ENCODE results near the gene GAB1. TPM values are rescaled to one million over a fixed set of nuclear protein-coding genes. Genes with fewer than 3 reads are reported as not detected.

Gene GAB1
- total and polyA plus RNA-seq, 5 donors from 2014 or later, result 1.2 TPM; not detected in 4

DNA sequence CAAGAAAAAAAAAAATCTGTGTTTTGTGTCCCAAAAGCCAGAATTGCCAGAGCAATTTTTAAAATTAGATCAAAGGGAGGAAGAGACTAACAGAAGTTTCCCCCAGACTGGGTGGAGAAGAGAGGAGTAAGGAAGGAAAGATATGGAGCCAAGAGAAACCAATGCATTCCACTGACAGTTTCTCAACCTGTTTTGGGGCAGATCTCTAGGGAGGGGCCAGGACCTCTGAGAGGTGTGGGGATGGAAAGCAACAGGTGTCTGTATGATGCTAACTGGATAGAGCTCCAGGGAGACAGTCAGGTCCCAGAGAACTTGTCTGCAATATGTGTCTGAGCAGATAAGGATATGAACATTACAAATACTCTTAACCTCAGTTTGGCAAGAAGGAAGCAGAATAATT, 22.7 kb upstream of the GAB1 start:
- Histone ChIP-seq H3K4me3 (ENCODE audit: low read depth, low read length) (no peak overlapping the region), H3K36me3 (ENCODE audit: control insufficient read depth, insufficient read depth, low read length) (no peaks in the 10 kb centered on the region), H3K27me3 (ENCODE audit: control insufficient read depth, insufficient read depth, low read length) (peaks cover 5% of the 10 kb centered on the region), H3K9me3 (ENCODE audit: control insufficient read depth in 2 of 2, low read length in 2 of 2) (no peaks in the 10 kb centered on the region), H3K4me1 (ENCODE audit: control insufficient read depth, insufficient read depth, low read length, poor library complexity, severe bottlenecking) (no peaks in the 10 kb centered on the region), H3K27ac (ENCODE audit: insufficient read depth, low read length, poor library complexity, severe bottlenecking) (no peak overlapping the region)
- no peaks in the 10 kb centered on the region for H3K4me1 Mint-ChIP-seq
- H3K27me3 Mint-ChIP-seq, result peaks cover 18% of the 10 kb centered on the region
- peaks cover 0 to 1% (median 0%) of the 10 kb centered on the region in 7 donors for H3K9me3 Mint-ChIP-seq
- no peak overlapping the region for H3K27ac Mint-ChIP-seq
- DNase-seq (no peak), ATAC-seq (ENCODE audit: low read depth in 2 of 2) (no peak)
- H3K4me3 Mint-ChIP-seq, result no peak overlapping the region
- no peaks in the 10 kb centered on the region for H3K36me3 Mint-ChIP-seq

DNA sequence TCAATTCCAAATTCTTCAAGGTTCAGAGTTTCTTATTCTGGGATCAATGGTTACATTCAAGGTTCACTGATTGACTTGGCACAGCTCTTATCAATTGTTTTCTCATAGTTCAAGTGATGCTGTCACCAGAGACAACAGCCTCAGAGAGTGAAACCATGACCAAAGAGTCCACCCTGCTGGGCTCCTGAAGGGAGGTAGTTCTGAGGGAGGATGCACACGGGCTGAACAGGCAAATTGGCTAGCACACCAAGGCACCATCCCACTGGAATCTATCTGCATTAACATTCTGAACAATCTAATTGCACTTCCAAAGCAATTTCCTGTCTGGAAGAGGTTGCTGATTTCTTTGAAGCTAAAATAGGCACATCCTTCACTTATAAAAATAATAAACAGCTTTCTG, 16.6 kb upstream of the GAB1 start:
- Mint-ChIP-seq H3K36me3 (no peaks in the 10 kb centered on the region), H3K4me1 (no peaks in the 10 kb centered on the region), H3K4me3 (no peak overlapping the region), H3K27ac (no peak overlapping the region), H3K27me3 (peaks cover 25% of the 10 kb centered on the region), H3K9me3 (peaks cover 0 to 2% (median 0%) of the 10 kb centered on the region in 7 donors)
- Histone ChIP-seq H3K27me3 (ENCODE audit: control insufficient read depth, insufficient read depth, low read length) (no peaks in the 10 kb centered on the region), H3K4me1 (ENCODE audit: control insufficient read depth, insufficient read depth, low read length, poor library complexity, severe bottlenecking) (no peaks in the 10 kb centered on the region), H3K4me3 (ENCODE audit: low read depth, low read length) (no peak overlapping the region), H3K9me3 (ENCODE audit: control insufficient read depth in 2 of 2, low read length in 2 of 2) (no peaks in the 10 kb centered on the region), H3K27ac (ENCODE audit: insufficient read depth, low read length, poor library complexity, severe bottlenecking) (no peak overlapping the region), H3K36me3 (ENCODE audit: control insufficient read depth, insufficient read depth, low read length) (no peaks in the 10 kb centered on the region)
- ATAC-seq (ENCODE audit: low read depth in 2 of 2) (no peak), DNase-seq (no peak)

DNA sequence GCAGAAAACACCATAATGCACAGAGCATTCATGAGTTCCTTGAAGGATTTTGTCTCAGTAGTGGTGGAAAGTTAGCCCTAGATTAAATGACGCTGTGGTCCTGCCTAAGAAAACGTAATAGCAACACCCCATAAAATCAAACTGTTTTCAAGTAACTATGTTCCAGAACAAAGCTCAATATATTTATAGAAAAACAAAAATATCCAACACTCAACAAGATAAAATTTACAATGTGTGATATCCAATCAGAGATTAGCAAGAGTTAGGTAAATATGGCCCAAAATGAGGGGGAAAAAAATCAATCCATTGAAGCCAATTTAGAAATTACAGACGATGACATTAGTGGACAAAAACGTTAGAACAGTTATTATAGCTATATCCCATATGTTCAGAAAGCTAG, 9.9 kb upstream of the GAB1 start:
- Histone ChIP-seq H3K4me1 (ENCODE audit: control insufficient read depth, insufficient read depth, low read length, poor library complexity, severe bottlenecking) (no peaks in the 10 kb centered on the region), H3K4me3 (ENCODE audit: low read depth, low read length) (no peak overlapping the region), H3K27me3 (ENCODE audit: control insufficient read depth, insufficient read depth, low read length) (no peaks in the 10 kb centered on the region), H3K9me3 (ENCODE audit: control insufficient read depth in 2 of 2, low read length in 2 of 2) (no peaks in the 10 kb centered on the region), H3K36me3 (ENCODE audit: control insufficient read depth, insufficient read depth, low read length) (no peaks in the 10 kb centered on the region), H3K27ac (ENCODE audit: insufficient read depth, low read length, poor library complexity, severe bottlenecking) (no peak overlapping the region)
- ATAC-seq (ENCODE audit: low read depth in 2 of 2) (no peak), DNase-seq (no peak)
- peaks cover 13% of the 10 kb centered on the region for H3K27me3 Mint-ChIP-seq
- no peaks in the 10 kb centered on the region for H3K36me3 Mint-ChIP-seq
- no peaks in the 10 kb centered on the region for H3K4me1 Mint-ChIP-seq
- no peak overlapping the region for H3K27ac Mint-ChIP-seq
- H3K9me3 Mint-ChIP-seq, result peaks cover 0 to 2% (median 0%) of the 10 kb centered on the region in 7 donors
- no peak overlapping the region for H3K4me3 Mint-ChIP-seq

DNA sequence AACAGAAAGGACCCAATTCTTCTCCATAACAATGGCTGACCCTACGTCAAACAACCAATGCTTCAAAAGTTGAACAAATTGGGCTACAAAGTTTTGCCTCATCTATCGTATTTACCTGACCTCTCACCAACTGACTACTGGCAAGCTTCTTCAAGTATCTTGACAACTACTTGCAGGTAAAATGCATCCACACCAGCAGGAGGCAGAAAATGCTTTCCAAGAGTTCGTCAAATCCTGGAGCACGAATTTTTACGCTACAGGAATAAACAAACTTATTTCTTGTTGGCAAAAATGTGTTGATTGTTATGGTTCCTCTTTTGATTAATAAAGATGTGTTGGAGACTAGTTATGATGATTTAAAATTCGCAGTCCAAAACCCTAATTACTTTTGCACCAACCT, 6.7 kb upstream of the GAB1 start:
- Mint-ChIP-seq H3K27me3 (peaks cover 23% of the 10 kb centered on the region), H3K36me3 (peaks cover 4% of the 10 kb centered on the region), H3K27ac (no peak overlapping the region), H3K4me1 (no peaks in the 10 kb centered on the region), H3K4me3 (no peak overlapping the region), H3K9me3 (peaks cover 0 to 3% (median 0%) of the 10 kb centered on the region in 7 donors)
- Histone ChIP-seq H3K36me3 (ENCODE audit: control insufficient read depth, insufficient read depth, low read length) (no peaks in the 10 kb centered on the region), H3K27me3 (ENCODE audit: control insufficient read depth, insufficient read depth, low read length) (peaks cover 6% of the 10 kb centered on the region), H3K4me3 (ENCODE audit: low read depth, low read length) (no peak overlapping the region), H3K27ac (ENCODE audit: insufficient read depth, low read length, poor library complexity, severe bottlenecking) (no peak overlapping the region), H3K9me3 (ENCODE audit: control insufficient read depth in 2 of 2, low read length in 2 of 2) (no peaks in the 10 kb centered on the region), H3K4me1 (ENCODE audit: control insufficient read depth, insufficient read depth, low read length, poor library complexity, severe bottlenecking) (no peaks in the 10 kb centered on the region)
- DNase-seq (no peak), ATAC-seq (ENCODE audit: low read depth in 2 of 2) (no peak)

DNA sequence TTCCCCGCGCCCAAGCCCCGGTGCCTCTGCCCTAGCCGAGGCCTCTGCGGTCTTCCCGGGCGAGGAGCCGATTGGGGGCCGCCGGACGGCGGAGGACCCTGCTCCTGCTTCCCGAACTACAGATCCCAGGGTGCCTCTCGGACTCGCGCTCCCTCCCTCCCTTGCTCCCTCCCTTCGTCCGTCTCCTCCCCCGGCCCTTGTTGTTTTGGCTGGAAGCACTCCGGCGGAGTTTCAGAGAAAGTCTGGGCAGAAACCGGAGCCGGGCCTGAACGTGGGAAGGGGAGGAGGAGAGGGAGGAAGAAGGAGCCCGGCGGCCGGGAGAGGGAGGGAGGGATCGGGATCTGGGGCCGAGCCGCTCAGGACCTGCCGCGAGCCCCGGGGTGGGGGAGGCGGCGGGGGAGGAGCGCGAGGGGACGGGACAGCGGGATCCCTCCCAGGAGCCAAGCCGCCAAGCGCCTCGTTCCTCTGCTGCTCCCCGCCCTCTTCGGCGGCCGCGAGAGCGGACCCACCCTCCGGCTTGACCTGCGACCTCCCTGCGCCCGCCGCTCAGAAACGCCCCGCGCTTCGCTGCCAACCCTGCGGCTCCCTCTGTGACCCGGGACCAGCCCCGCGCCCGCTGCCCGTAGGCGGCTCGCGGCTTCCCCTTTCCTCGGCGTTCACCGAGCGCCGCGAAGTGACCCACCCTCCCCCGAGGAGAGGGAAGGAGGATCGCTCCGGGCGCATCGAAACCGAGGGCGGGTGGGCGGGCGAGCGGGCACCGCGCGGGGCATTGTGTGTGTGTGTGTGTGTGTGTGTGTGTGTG, 496 bp upstream of the GAB1 start:
- H3K27me3 Mint-ChIP-seq, result peaks cover 62% of the 10 kb centered on the region
- H3K9me3 ChIP-seq (ENCODE audit: control insufficient read depth in 2 of 2, low read length in 2 of 2), result no peaks in the 10 kb centered on the region
- H3K27ac ChIP-seq (ENCODE audit: insufficient read depth, low read length, poor library complexity, severe bottlenecking), result no peak overlapping the region
- H3K27ac Mint-ChIP-seq, result no peak overlapping the region
- peaks cover 0 to 3% (median 0%) of the 10 kb centered on the region in 7 donors for H3K9me3 Mint-ChIP-seq
- H3K36me3 ChIP-seq (ENCODE audit: control insufficient read depth, insufficient read depth, low read length), result no peaks in the 10 kb centered on the region
- peak overlapping the region; percentile 15 to 76 (median 70) for H3K4me3 Mint-ChIP-seq
- peaks cover 4% of the 10 kb centered on the region for H3K36me3 Mint-ChIP-seq
- ATAC-seq (ENCODE audit: low read depth in 2 of 2), result peak; percentile 40 to 42
- DNase-seq, result peak in 1 of 3 donors; percentile 5
- H3K4me1 Mint-ChIP-seq, result peaks cover 0 to 6% (median 4%) of the 10 kb centered on the region in 4 donors
- H3K4me3 ChIP-seq (ENCODE audit: low read depth, low read length), result no peak overlapping the region
- H3K27me3 ChIP-seq (ENCODE audit: control insufficient read depth, insufficient read depth, low read length), result peaks cover 17% of the 10 kb centered on the region
- H3K4me1 ChIP-seq (ENCODE audit: control insufficient read depth, insufficient read depth, low read length, poor library complexity, severe bottlenecking), result peaks cover 21% of the 10 kb centered on the region

DNA sequence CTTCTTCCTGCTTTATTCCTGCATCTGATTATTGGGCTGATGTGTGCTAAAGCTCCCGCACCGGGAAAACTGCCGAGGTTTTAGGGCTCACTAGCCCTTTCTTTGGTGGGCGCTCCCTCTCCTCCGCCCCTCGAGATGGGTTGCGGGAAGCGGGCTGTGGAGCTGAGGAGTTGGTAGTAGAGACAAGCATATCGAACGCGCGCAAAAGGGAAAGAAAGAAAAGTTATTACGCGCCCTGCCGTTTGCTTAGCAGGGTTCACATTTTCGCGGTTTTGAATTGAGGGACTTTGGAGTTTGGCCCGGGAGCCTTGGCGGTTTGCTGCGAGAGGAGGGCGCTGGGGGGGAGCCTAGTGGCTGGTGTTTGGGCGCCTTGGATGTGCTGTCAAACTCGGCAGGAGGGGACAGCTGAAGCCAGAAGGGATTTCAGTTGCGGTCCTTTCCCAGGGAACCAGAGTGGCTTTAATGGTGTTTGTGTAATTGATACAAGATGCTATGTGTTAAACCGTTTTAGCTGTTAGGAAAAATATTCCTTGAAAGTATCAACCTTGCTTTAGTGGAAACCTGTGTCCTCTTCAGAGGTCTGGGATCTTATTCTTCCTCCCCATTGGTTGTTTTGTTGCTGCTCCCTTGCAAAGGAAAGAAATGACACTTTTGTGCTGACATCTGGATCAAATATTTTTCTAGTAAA, 1.1 kb downstream of the GAB1 start:
- H3K9me3 ChIP-seq (ENCODE audit: control insufficient read depth in 2 of 2, low read length in 2 of 2), result no peaks in the 10 kb centered on the region
- Mint-ChIP-seq H3K9me3 (peaks cover 0 to 3% (median 0%) of the 10 kb centered on the region in 7 donors), H3K27me3 (peaks cover 71% of the 10 kb centered on the region), H3K36me3 (peaks cover 4% of the 10 kb centered on the region), H3K4me1 (peaks cover 0 to 6% (median 4%) of the 10 kb centered on the region in 4 donors), H3K27ac (peak overlapping the region in 1 of 3 donors; percentile 76), H3K4me3 (peak overlapping the region in 3 of 4 donors; percentile 71 to 88 (median 79))
- H3K4me3 ChIP-seq (ENCODE audit: low read depth, low read length), result no peak overlapping the region
- H3K27me3 ChIP-seq (ENCODE audit: control insufficient read depth, insufficient read depth, low read length), result peaks cover 19% of the 10 kb centered on the region
- no peak for ATAC-seq (ENCODE audit: low read depth in 2 of 2)
- H3K4me1 ChIP-seq (ENCODE audit: control insufficient read depth, insufficient read depth, low read length, poor library complexity, severe bottlenecking), result peaks cover 21% of the 10 kb centered on the region
- DNase-seq, result peak in 1 of 3 donors; percentile 10
- H3K27ac ChIP-seq (ENCODE audit: insufficient read depth, low read length, poor library complexity, severe bottlenecking), result no peak overlapping the region
- H3K36me3 ChIP-seq (ENCODE audit: control insufficient read depth, insufficient read depth, low read length), result no peaks in the 10 kb centered on the region

DNA sequence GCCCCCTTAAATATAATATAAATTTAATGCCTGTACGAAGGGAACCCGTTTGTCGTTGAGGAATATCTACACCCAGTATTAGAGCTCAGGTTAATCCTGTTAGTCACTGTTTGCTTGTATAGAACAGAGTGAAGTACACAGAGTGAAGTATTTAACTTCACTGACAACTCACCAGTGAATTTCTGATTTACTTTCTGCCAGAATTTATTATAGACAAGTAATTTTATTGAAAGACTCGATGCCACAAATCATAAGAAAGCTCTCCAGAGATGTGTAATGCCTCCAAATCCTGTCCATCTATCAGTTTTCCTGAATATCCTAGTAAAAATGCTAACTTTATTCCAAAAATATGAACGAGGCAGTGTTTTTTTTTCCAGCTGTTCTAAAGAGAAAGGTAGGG, 1.6 kb downstream of the GAB1 start:
- Mint-ChIP-seq H3K27me3 (peaks cover 71% of the 10 kb centered on the region), H3K4me3 (peak overlapping the region in 2 of 4 donors; percentile 17 to 79), H3K36me3 (peaks cover 4% of the 10 kb centered on the region), H3K9me3 (peaks cover 0 to 3% (median 0%) of the 10 kb centered on the region in 7 donors), H3K4me1 (peaks cover 0 to 6% (median 4%) of the 10 kb centered on the region in 4 donors), H3K27ac (no peak overlapping the region)
- Histone ChIP-seq H3K27me3 (ENCODE audit: control insufficient read depth, insufficient read depth, low read length) (peaks cover 19% of the 10 kb centered on the region), H3K4me3 (ENCODE audit: low read depth, low read length) (no peak overlapping the region), H3K4me1 (ENCODE audit: control insufficient read depth, insufficient read depth, low read length, poor library complexity, severe bottlenecking) (peaks cover 21% of the 10 kb centered on the region), H3K9me3 (ENCODE audit: control insufficient read depth in 2 of 2, low read length in 2 of 2) (no peaks in the 10 kb centered on the region), H3K27ac (ENCODE audit: insufficient read depth, low read length, poor library complexity, severe bottlenecking) (no peak overlapping the region), H3K36me3 (ENCODE audit: control insufficient read depth, insufficient read depth, low read length) (no peaks in the 10 kb centered on the region)
- DNase-seq, result no peak
- no peak for ATAC-seq (ENCODE audit: low read depth in 2 of 2)
